Adrenal gland (tissue), 5 donors: ENCODE results near the gene LHX1.

Source experiments
- CTCF ChIP-seq, 6 experiments: fragments of 450-650 bp in 4 of 6; fragments of 200-600 bp in 2 of 6; sonication (generic) in 1 of 6; IDR thresholded peaks; 1 replicate in 5 of 6; 2 replicates in 1 of 6; pipeline versions ENCODE4 v1.5.1 to v1.8.0; 2016 to 2021; ENCODE audit warnings: antibody characterized with exemption in 6 of 6, mild to moderate bottlenecking in 2 of 6, moderate library complexity in 1 of 6
- POLR2A ChIP-seq, 2 donors: fragments of 450-650 bp; IDR thresholded peaks; one replicate each; pipeline ENCODE4 v1.6.1; 2017; ENCODE audit warnings: antibody characterized with exemption in 2 of 2, mild to moderate bottlenecking in 2 of 2, moderate library complexity in 1 of 2
- donor health status: DM: no; HTN: no; CAD: no.

- no peak for TF ChIP-seq CTCF (IDR thresholded peaks at IDR 0.05)
- no peak for TF ChIP-seq POLR2A (IDR thresholded peaks at IDR 0.05)
Observed at GRCh38 chr17:36899250-36900159, 37.8 kb upstream of the LHX1 start.
